NT2/D1 (cell line): Measurements from ENCODE around the gene C1RL.

Source experiments
- SUZ12 ChIP-seq: IDR thresholded peaks from 2 replicates; pipeline ENCODE4 v1.6.1; 2011; ENCODE audit not compliant: insufficient read length, insufficient read depth; ENCODE audit errors: extremely low read depth
- YY1 ChIP-seq: IDR thresholded peaks from 2 replicates; pipeline ENCODE4 v1.6.1; 2011; ENCODE audit not compliant: insufficient read length, insufficient read depth
- ZNF274 ChIP-seq: IDR thresholded peaks from 2 replicates; pipeline ENCODE4 v1.6.1; 2011; ENCODE audit warnings: mild to moderate bottlenecking, low read depth, low read length

DNA sequence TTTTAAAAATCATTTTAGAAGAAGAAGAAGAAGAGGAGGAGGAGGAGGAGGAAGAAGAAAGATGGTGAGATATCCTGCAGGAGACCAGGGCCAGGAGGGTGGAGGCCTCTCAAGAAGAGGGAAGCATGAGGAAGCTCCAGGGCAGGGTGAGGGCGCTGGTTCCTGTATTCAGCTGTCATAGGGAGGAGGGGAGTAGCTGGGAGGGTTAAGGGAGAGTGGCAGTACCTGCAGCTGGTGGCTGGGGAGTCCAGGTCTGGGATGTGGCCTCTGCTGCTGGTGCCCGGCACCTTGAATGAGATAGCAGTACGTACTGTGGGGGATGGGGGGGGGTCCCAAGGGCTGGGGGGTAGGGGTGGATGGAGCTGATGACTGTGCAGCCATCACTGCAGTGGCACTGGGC lies 9.9 kb upstream of the C1RL start:
- no peak for TF ChIP-seq YY1
- TF ChIP-seq ZNF274, result no peak
- no peak for TF ChIP-seq SUZ12
